H1 (cell line): Measurements from ENCODE around the gene SSRP1. TPM values are rescaled to one million over a fixed set of nuclear protein-coding genes. Genes with fewer than 3 reads are reported as not detected.

Experiments used
- CTCF ChIA-PET: fragments of 300-600 bp; sonication (Branson Sonifier 250); formaldehyde crosslinking; loops from one replicate; lab custom pipeline; 2021; ENCODE audit not compliant: partially characterized antibody; lab: Charles Lee
- POLR2A ChIA-PET: fragments of 300-600 bp; sonication (Branson Sonifier 250); formaldehyde crosslinking; loops from one replicate; lab custom pipeline; 2021; ENCODE audit warnings: inconsistent platforms; ENCODE audit not compliant: partially characterized antibody; lab: Charles Lee
- DNase-seq, 2 experiments: peaks; one replicate each; pipeline versions ENCODE4 v3.0.0 to v3.0.0-alpha.2; 2010 to 2022; ENCODE audit warnings: low spot score in 2 of 2, low read depth in 1 of 2, mixed read lengths in 1 of 2
- FAIRE-seq: peaks from 2 replicates; lab custom pipeline; 2011; peaks lifted over from hg19 to GRCh38; lab: Jason Lieb, UNC
- H2AFZ ChIP-seq: 2 replicates; pipeline ENCODE4 v1.8.1; 2012; ENCODE audit warnings: low read length, inconsistent platforms
- H2AK5ac ChIP-seq: 2 replicates; pipeline ENCODE4 v1.6.1; 2013; ENCODE audit warnings: low read depth, low read length
- H2BK120ac ChIP-seq: replicated peaks from 2 replicates; pipeline ENCODE3; 2013; ENCODE audit warnings: low read depth, low read length, inconsistent platforms
- H2BK12ac ChIP-seq: 2 replicates; pipeline ENCODE4 v1.6.1; 2013; ENCODE audit warnings: low read depth, low read length
- H2BK15ac ChIP-seq: 2 replicates; pipeline ENCODE4 v1.6.1; 2013; ENCODE audit warnings: low read length
- H2BK20ac ChIP-seq: 2 replicates; pipeline ENCODE4 v1.6.1; 2013; ENCODE audit warnings: low read length
- H2BK5ac ChIP-seq: 2 replicates; pipeline ENCODE4 v1.6.1; 2013; ENCODE audit warnings: low read depth, low read length
- H3K14ac ChIP-seq: 2 replicates; pipeline ENCODE4 v1.6.1; 2013; ENCODE audit warnings: inconsistent platforms; ENCODE audit not compliant: insufficient read length
- H3K18ac ChIP-seq: 2 replicates; pipeline ENCODE4 v1.6.1; 2013; ENCODE audit warnings: low read length; ENCODE audit errors: extremely low read depth
- H3K23ac ChIP-seq: 2 replicates; pipeline ENCODE4 v1.6.1; 2013; ENCODE audit warnings: inconsistent platforms; ENCODE audit not compliant: insufficient read length
- H3K23me2 ChIP-seq: 2 replicates; pipeline ENCODE4 v1.6.1; 2013; ENCODE audit warnings: low read depth, low read length
- H3K27ac ChIP-seq: 2 replicates; pipeline ENCODE4 v1.6.1; 2011; ENCODE audit warnings: low read depth, low read length, inconsistent platforms
- H3K27me3 ChIP-seq, 4 experiments: replicated peaks in 1 of 4; 1 replicate in 1 of 4; 2 replicates in 3 of 4; pipeline versions ENCODE4 v1.6.1 to v1.8.1; 2011 to 2013; ENCODE audit warnings: low read length in 3 of 4, mild to moderate bottlenecking in 3 of 4, inconsistent platforms in 2 of 4, mixed read lengths in 2 of 4, moderate library complexity in 1 of 4; ENCODE audit not compliant: control insufficient read depth in 3 of 4, insufficient read depth in 3 of 4; ENCODE audit errors: extremely low read depth in 1 of 4
- H3K36me3 ChIP-seq, 4 experiments: 2 replicates each; pipeline versions ENCODE4 v1.6.1 to v1.8.1; 2011 to 2013; ENCODE audit warnings: mild to moderate bottlenecking in 4 of 4, low read length in 3 of 4, moderate library complexity in 2 of 4, control low read depth in 1 of 4, inconsistent platforms in 1 of 4; ENCODE audit not compliant: insufficient read depth in 4 of 4, control insufficient read depth in 2 of 4
- H3K4ac ChIP-seq: replicated peaks from 2 replicates; pipeline ENCODE3; 2013; ENCODE audit warnings: low read length, low read depth, mixed read lengths, inconsistent platforms; ENCODE audit not compliant: insufficient read length
- H3K4me1 ChIP-seq, 4 experiments: replicated peaks in 1 of 4; 1 replicate in 1 of 4; 2 replicates in 3 of 4; pipeline versions ENCODE4 v1.6.1 to v1.8.1; 2011 to 2013; ENCODE audit warnings: low read length in 3 of 4, inconsistent platforms in 2 of 4, mixed read lengths in 1 of 4; ENCODE audit not compliant: insufficient read depth in 4 of 4, control insufficient read depth in 3 of 4
- H3K4me2 ChIP-seq, 2 experiments: 2 replicates each; pipeline versions ENCODE4 v1.6.1 to v1.8.1; 2011 to 2013; ENCODE audit warnings: low read depth in 2 of 2, low read length in 2 of 2, control low read depth in 1 of 2, inconsistent platforms in 1 of 2, mild to moderate bottlenecking in 1 of 2; ENCODE audit not compliant: insufficient read depth in 1 of 2
- H3K4me3 ChIP-seq, 4 experiments: fragments of 200-600, 300-600 bp in 1 of 4; sonication (generic), shearing (Covaris generic), sonication (Bioruptor Twin) in 1 of 4; 2 replicates each; pipeline versions ENCODE4 v1.5.1 to v1.8.1; 2011 to 2016; ENCODE audit warnings: low read length in 4 of 4, low read depth in 3 of 4, control low read depth in 2 of 4, inconsistent platforms in 2 of 4, mild to moderate bottlenecking in 2 of 4, mixed read lengths in 1 of 4, moderate library complexity in 1 of 4; ENCODE audit not compliant: insufficient read depth in 2 of 4; ENCODE audit errors: extremely low read depth in 1 of 4
- H3K56ac ChIP-seq: replicated peaks from 2 replicates; pipeline ENCODE3; 2013; ENCODE audit warnings: low read depth, mild to moderate bottlenecking, mixed read lengths, low read length, inconsistent platforms; ENCODE audit not compliant: insufficient read length
- H3K79me1 ChIP-seq: 2 replicates; pipeline ENCODE4 v1.6.1; 2013; ENCODE audit warnings: low read depth, low read length, control low read depth
- H3K79me2 ChIP-seq, 2 experiments: 2 replicates each; pipeline versions ENCODE4 v1.6.1 to v1.8.1; 2012 to 2013; ENCODE audit warnings: low read length in 2 of 2, mild to moderate bottlenecking in 2 of 2, inconsistent platforms in 1 of 2; ENCODE audit not compliant: insufficient read depth in 2 of 2, control insufficient read depth in 1 of 2
- H3K9ac ChIP-seq, 4 experiments: replicated peaks in 1 of 4; 1 replicate in 1 of 4; 2 replicates in 3 of 4; pipeline versions ENCODE4 v1.6.1 to v1.8.1; 2011 to 2013; ENCODE audit warnings: low read depth in 3 of 4, low read length in 3 of 4, control low read depth in 2 of 4, mild to moderate bottlenecking in 2 of 4, moderate library complexity in 2 of 4, inconsistent platforms in 1 of 4; ENCODE audit errors: extremely low read depth in 1 of 4
- H3K9me3 ChIP-seq, 2 experiments: 2 replicates each; pipeline versions ENCODE4 v1.6.1 to v1.8.1; 2012 to 2013; ENCODE audit warnings: mild to moderate bottlenecking in 2 of 2, moderate library complexity in 2 of 2, control low read depth in 1 of 2, inconsistent platforms in 1 of 2, low read depth in 1 of 2, low read length in 1 of 2, mixed read lengths in 1 of 2; ENCODE audit not compliant: insufficient read depth in 2 of 2
- H4K20me1 ChIP-seq, 2 experiments: replicated peaks in 1 of 2; 2 replicates each; pipeline versions ENCODE3 to v1.8.1; 2011 to 2013; ENCODE audit warnings: inconsistent platforms in 2 of 2, low read length in 2 of 2, mild to moderate bottlenecking in 1 of 2; ENCODE audit not compliant: insufficient read depth in 2 of 2, control insufficient read depth in 1 of 2
- H4K5ac ChIP-seq: 2 replicates; pipeline ENCODE4 v1.6.1; 2013; ENCODE audit warnings: low read length, low read depth, mixed read lengths, inconsistent platforms; ENCODE audit not compliant: insufficient read length
- H4K8ac ChIP-seq: 2 replicates; pipeline ENCODE4 v1.8.0; 2013; ENCODE audit warnings: mild to moderate bottlenecking, moderate library complexity, low read length, inconsistent platforms; ENCODE audit not compliant: insufficient read depth; ENCODE audit errors: extremely low read depth
- H4K91ac ChIP-seq: replicated peaks from 2 replicates; pipeline ENCODE3; 2013; ENCODE audit warnings: low read length, mixed read lengths, inconsistent platforms; ENCODE audit not compliant: insufficient read length
- CHD2 ChIP-seq: IDR thresholded peaks from 2 replicates; pipeline ENCODE4 v1.6.1; 2012; ENCODE audit warnings: low read length, improper control_type of control experiment
- CREB1 ChIP-seq: IDR thresholded peaks from 2 replicates; pipeline ENCODE4 v1.6.1; 2012; ENCODE audit warnings: inconsistent platforms
- EZH2 ChIP-seq: fragments of 200-600 bp; sonication (generic); IDR thresholded peaks from 2 replicates; pipeline ENCODE4 v1.7.1; 2012; ENCODE audit warnings: low read depth, mild to moderate bottlenecking, moderate library complexity, low read length, inconsistent platforms; ENCODE audit not compliant: severe bottlenecking
- FOSL1 ChIP-seq: IDR thresholded peaks from 2 replicates; pipeline ENCODE4 v1.6.1; 2011; ENCODE audit warnings: mild to moderate bottlenecking, low read depth, low read length, moderate library complexity; ENCODE audit not compliant: insufficient read depth
- GTF2F1 ChIP-seq: IDR thresholded peaks from 2 replicates; pipeline ENCODE4 v1.6.1; 2012; ENCODE audit warnings: low read depth, low read length, improper control_type of control experiment, borderline replicate concordance
- KDM1A ChIP-seq: fragments of 200-600, 300-600 bp; sonication (generic); IDR thresholded peaks from 2 replicates; pipeline ENCODE4 v1.7.1; 2016; ENCODE audit warnings: mild to moderate bottlenecking, low read length, borderline replicate concordance
- NANOG ChIP-seq: IDR thresholded peaks from 2 replicates; pipeline ENCODE4 v1.6.1; 2011; ENCODE audit warnings: low read length, low read depth, mild to moderate bottlenecking, inconsistent platforms; ENCODE audit not compliant: insufficient read depth, poor library complexity, severe bottlenecking
- POLR2AphosphoS5 ChIP-seq: IDR thresholded peaks from 2 replicates; pipeline ENCODE4 v1.6.1; 2011; ENCODE audit warnings: low read depth, low read length
- RAD21 ChIP-seq, 2 experiments: IDR thresholded peaks in 1 of 2; conservative IDR thresholded peaks in 1 of 2; 2 replicates each; pipeline ENCODE4 v1.6.1; 2011; ENCODE audit warnings: low read depth in 2 of 2, low read length in 2 of 2, improper control_type of control experiment in 1 of 2, inconsistent platforms in 1 of 2, mild to moderate bottlenecking in 1 of 2, moderate library complexity in 1 of 2
- RNF2 ChIP-seq: fragments of 200-900, 300-1000 bp; sonication (generic); IDR thresholded peaks from 2 replicates; pipeline ENCODE4 v1.7.1; 2016; ENCODE audit warnings: borderline replicate concordance, low read depth, mild to moderate bottlenecking, antibody characterized with exemption, low read length; ENCODE audit not compliant: poor library complexity, severe bottlenecking; ENCODE audit errors: missing control alignments
- SIN3A ChIP-seq, 2 experiments: IDR thresholded peaks in 1 of 2; conservative IDR thresholded peaks in 1 of 2; 2 replicates each; pipeline ENCODE4 v1.6.1; 2011 to 2012; ENCODE audit warnings: low read length in 2 of 2, improper control_type of control experiment in 1 of 2, low read depth in 1 of 2, mild to moderate bottlenecking in 1 of 2
- TEAD4 ChIP-seq: IDR thresholded peaks from 2 replicates; pipeline ENCODE4 v1.6.1; 2012; ENCODE audit warnings: low read depth, low read length, inconsistent platforms, mixed read lengths
- WGBS, 2 experiments: shearing (Covaris generic) in 1 of 2; methylation state at CpG; one replicate each; pipeline versions ENCODE4 v1.1.6 to v1.1.7; 2013 to 2015; ENCODE audit warnings: low lambda C conversion rate in 2 of 2, mixed read lengths in 2 of 2, inconsistent platforms in 1 of 2, low coverage in 1 of 2, missing lambda C conversion rate in 1 of 2; ENCODE audit not compliant: insufficient replicate concordance in 2 of 2, insufficient coverage in 1 of 2, insufficient read length in 1 of 2; ENCODE audit errors: extremely low coverage in 1 of 2, missing lambda C conversion rate in 1 of 2; 5-methylcytosine and 5-hydroxymethylcytosine counted together
- polyA plus RNA-seq, 7 experiments: library from polyadenylated mRNA; depleted of rRNA in 3 of 7; stranded (reverse) in 5 of 7; unstranded in 2 of 7; fragments of >200 nt in 5 of 7; fragments of 200-250 nt in 2 of 7; gene quantifications; 1 replicate in 5 of 7; 2 replicates in 1 of 7; 4 replicates in 1 of 7; pipeline versions ENCODE4 v1.2.1 to v1.2.3, GENCODE V29; 2011 to 2013; ENCODE audit warnings: missing spikeins in 2 of 7, mixed read lengths in 2 of 7
- total RNA-seq: library from RNA; stranded (reverse); fragmentation: NEBNext Ultra II Directional; extraction: Animal tissue kit (Norgen Biotek cat#: 25700); gene quantifications from 2 replicates; pipeline ENCODE4 v1.2.1, GENCODE V29; 2021

SSRP1 gene
- total and polyA plus RNA-seq, 2 of the 8 experiments (the other 6 are each of a cell fraction or from before 2014, with no cell fraction given), result 259 to 281 TPM

DNA sequence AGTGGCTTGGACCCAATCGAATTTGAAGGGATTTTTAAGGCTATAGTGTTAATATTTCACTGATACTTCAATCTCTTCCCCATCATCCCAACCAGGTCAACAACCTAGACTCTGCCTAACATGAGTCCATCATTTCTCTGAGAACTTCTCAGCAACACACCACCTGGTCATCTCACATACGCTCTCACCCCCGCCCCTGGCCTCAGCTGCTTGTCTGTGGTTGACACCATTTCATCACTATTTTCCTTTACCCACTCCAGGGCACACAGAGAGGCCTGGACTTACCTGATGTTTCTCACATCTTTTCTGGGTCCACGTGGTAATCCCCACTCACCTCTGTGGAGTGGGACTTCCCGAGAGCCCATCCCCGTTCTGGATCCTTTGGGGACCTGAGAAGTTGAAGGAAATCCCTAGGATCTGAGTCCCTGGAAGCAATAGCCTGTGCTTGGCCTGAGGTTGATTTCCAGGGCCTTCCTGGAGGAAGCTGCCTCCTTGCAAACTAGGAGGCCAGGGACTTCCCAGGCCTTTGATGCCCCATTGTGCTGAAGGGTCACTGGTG lies 5.6 kb upstream of the SSRP1 start:
- H2AFZ ChIP-seq, result no peak overlapping the region
- H3K4me2 ChIP-seq, result no peak overlapping the region; a peak in 1 of 4 replicates
- no peaks in the 10 kb centered on the region for H4K20me1 ChIP-seq
- H4K5ac ChIP-seq, result no peak overlapping the region
- no peaks in the 10 kb centered on the region for H3K79me1 ChIP-seq
- H3K18ac ChIP-seq, result no peak overlapping the region
- peaks cover 5 to 14% (median 7%) of the 10 kb centered on the region in 4 experiments; a peak in 6 of 7 replicates for H3K4me1 ChIP-seq
- H3K14ac ChIP-seq, result no peak overlapping the region
- H3K79me2 ChIP-seq, result no peaks in the 10 kb centered on the region
- no peak overlapping the region for H2BK5ac ChIP-seq
- H4K91ac ChIP-seq, result no peak overlapping the region
- no peak overlapping the region for H2BK12ac ChIP-seq
- no peak overlapping the region for H2BK120ac ChIP-seq
- no peaks in the 10 kb centered on the region for H3K23me2 ChIP-seq
- no peak overlapping the region for H3K4ac ChIP-seq
- no peak for TF ChIP-seq RNF2
- no peak for TF ChIP-seq POLR2AphosphoS5
- TF ChIP-seq EZH2, result no peak
- TF ChIP-seq GTF2F1, result no peak
- TF ChIP-seq KDM1A, result no peak
- no peak for TF ChIP-seq TEAD4
- TF ChIP-seq RAD21 (IDR thresholded peaks at IDR 0.05 in 1 of 2, conservative IDR thresholded peaks at IDR 0.05 in 1 of 2; ENCODE audit: low read depth in 2 of 2, low read length in 2 of 2), result no peak
- no peak for TF ChIP-seq CHD2
- no peak for TF ChIP-seq NANOG
- TF ChIP-seq FOSL1, result no peak
- no peak for TF ChIP-seq CREB1
- no peak for TF ChIP-seq SIN3A (conservative IDR thresholded peaks at IDR 0.05 in 1 of 2, IDR thresholded peaks at IDR 0.05 in 1 of 2; ENCODE audit: low read depth in 1 of 2, low read length in 2 of 2)
- TF ChIP-seq, all 59 proteins: peak for 0
- H3K4me3 ChIP-seq, result no peak overlapping the region
- no peak overlapping the region for H2AK5ac ChIP-seq
- FAIRE-seq, result no peak
- H2BK15ac ChIP-seq, result no peak overlapping the region
- H3K56ac ChIP-seq, result no peak overlapping the region
- H4K8ac ChIP-seq, result no peak overlapping the region
- no peaks in the 10 kb centered on the region for H3K9me3 ChIP-seq
- CTCF ChIA-PET, result interaction anchor here (0.6 to 6.3 kb wide), 5 partner anchors 64 to 231 kb away, joined by 3 to 49 read pairs (median 4); partner anchors contain the start of gene RTN4RL2
- H3K23ac ChIP-seq, result no peak overlapping the region
- DNase-seq, result no peak
- 92% methylated on average over 6 of the region's 6 CpGs; no CpG with 5 or more reads in 1 of the 2 experiments for WGBS, 2 experiments
- peaks cover 0 to 9% (median 4%) of the 10 kb centered on the region in 4 experiments; a peak in 4 of 7 replicates for H3K27me3 ChIP-seq
- POLR2A ChIA-PET, result interaction anchor here (0.7 to 45.7 kb wide), 3 partner anchors 34 to 312 kb away, joined by 4 to 1279 read pairs (median 5); partner anchors contain the start of gene TNKS1BP1
- H3K27ac ChIP-seq, result no peak overlapping the region
- no peak overlapping the region for H3K9ac ChIP-seq
- H2BK20ac ChIP-seq, result no peak overlapping the region; the same call in 1 of the 2 replicates
- H3K36me3 ChIP-seq, result no peaks in the 10 kb centered on the region
